HG03159 (cell line): ENCODE data around the gene WFIKKN1.

Source experiments
- ATAC-seq: cut with Tn5 transposase; IDR thresholded peaks from one replicate; pipeline ENCODE4 v1.9.1; 2021; ENCODE audit warnings: mild to moderate bottlenecking, moderate library complexity; ENCODE audit not compliant: unreplicated experiment

WFIKKN1 gene

DNA sequence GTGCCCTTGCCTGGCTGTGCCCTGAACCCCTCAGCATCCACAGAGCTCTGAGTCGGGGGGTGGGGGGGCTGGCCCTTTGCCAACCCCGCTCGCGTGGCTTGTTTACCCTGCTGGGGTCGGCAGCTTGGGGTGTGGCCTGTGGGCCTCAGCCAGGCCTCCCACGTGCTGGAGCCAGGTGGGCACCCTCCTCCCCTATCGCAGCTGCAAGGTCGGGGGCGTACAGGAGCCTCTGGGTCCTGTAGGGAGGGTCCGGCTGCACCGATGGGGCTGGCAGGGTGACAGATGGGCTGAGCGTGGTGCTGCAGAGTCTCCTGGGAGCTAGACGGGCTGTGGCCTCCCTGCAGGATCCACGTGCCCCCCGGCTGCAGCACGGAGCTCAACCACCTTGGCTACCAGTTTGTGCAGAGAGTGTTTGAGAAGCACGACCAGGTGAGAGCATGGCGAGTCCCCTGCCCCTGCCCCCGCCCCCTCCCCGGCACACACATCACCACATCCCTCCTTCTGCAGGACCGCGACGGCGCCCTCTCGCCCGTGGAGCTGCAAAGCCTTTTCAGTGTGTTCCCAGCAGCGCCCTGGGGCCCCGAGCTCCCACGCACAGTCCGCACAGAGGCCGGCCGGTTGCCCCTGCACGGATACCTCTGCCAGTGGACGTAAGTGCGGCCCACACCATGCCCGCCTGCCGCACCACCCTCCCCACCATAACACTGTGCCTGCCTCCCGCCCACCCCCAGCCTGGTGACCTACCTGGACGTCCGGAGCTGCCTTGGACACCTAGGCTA, 40.8 kb downstream of the WFIKKN1 start:
- ATAC-seq, result no peak

DNA sequence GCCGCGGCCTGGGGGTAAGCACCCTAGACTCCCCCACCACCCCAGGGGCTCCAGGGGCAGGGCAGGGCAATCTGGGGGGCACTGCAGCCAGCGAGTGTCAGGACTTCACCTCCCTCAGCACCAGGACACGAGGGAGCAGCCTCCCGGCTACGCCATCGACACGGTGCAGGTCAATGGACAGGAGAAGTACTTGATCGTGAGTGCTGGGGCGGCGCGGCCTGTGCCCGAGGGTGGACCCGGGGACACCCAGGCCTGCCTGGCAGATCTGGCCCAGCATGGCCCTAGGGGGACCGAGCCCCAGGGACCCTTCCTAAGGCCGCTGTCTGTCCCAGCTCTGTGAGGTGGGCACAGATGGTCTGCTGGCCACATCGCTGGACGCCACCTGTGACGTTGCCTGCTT, 41.6 kb downstream of the WFIKKN1 start:
- ATAC-seq, result no peak

DNA sequence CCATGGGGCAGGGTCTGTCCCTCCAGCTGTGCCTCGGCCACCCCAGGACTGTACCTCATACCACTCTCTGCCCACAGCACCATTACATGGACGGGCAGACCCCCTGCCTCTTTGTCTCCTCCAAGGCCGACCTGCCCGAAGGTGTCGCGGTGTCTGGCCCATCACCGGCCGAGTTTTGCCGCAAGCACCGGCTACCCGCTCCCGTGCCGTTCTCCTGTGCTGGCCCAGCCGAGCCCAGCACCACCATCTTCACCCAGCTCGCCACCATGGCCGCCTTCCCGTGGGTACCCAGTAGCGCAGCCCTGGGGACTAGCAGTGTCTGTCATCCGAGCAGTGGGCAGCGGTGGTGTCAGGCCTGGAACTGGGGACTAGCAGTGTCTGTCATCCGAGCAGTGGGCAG, 42.1 kb downstream of the WFIKKN1 start:
- no peak for ATAC-seq

DNA sequence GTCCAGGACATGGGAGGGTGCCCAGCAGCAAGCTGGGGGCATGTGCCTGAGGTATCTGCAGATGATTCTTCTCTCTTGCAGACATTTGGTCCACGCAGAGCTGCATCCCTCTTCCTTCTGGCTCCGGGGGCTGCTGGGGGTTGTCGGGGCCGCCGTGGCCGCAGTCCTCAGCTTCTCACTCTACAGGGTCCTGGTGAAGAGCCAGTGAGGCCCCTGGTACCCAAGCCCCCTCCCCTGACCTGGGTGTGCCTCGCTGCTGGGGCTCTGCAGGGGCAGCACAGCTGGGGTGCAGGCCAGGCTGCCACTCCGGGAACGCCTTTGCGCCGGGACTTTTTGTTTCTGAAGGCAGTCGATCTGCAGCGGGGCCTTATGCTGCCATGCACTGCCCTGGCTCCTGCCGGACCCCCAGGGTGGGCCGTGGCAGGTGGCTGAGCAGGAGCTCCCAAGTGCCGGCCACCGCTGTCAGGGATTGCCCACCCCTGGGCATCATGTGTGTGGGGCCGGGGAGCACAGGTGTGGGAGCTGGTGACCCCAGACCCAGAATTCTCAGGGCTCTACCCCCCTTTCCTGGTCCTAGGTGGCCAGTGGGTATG, 42.7 kb downstream of the WFIKKN1 start:
- no peak for ATAC-seq

DNA sequence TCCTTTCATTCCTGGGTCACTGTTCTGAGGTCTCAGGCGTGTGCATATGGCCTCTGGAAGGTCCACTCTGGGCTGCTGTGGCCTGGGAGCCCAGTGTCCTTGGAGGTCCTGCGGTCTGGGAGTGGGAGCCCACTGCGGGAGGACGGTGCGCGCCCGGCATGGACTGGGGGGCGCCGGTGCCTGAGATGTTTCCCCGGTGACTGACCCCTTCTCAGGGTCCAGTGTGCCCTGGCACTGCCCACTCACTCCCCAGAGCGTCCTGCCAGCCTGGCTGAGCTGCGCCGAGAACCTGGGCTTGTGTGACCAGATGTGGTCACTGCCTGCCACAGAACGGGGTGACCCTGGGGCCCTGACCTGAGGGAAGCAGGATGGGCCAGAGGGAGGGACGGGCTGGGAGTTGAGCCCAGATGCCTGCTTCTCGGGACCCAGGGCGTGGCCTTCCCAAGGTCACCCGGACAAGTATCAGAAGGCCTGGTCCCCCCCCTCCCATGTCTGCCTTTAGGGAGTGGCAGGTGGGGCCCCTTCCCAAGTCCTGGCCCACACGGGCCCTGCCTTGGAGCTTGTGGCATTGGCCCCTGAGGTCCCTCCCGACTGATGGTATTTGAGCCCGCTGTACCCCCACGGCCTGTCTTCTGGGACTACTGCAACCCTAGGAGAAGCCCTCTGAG, 43.6 kb downstream of the WFIKKN1 start:
- ATAC-seq, result no peak

DNA sequence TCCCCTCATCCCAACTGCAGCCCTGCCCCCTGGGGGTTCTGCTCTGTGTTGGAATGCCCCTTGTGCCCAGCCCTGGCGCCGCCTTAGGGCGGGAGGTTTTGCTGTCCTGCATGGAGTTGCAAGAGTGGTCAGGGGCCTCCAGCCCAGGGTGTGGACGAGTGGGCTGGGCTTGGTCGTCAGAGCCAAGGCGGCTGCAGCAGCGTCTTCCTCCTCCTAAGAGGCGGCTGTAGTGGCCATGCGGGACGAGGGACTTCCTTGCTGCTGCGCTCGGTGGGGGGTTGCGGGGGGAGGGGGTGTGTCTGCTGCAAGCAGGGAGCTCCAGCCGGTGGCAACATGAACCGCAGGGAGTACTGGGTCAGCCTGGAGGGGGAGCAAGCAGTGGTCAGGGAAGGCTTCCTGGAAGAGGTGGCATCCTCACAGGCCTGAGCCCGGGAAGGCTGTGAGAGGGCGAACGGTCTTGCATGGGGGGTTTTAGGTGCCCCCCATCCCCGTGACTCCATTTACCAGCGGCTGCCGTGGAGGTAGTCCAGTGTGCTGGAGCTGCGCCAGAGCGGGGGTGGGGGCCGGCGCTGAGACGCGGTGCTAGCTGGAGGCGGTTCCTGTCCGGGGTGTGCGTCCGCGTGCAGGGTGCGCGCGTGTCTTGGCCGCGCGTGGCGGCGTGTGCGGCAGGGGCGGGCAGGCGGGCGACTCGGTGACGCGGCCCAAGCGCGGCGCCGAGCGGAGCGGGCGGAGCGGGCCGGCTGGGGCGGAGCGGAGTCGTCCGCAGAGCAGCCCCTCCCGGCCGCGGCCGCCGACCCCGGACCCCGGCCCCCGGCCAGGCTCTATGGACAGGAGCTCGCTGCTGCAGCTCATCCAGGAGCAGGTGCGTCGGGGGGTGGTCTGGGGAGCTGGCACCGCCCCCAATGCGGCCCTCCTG, 44.4 kb downstream of the WFIKKN1 start, which contains the start of gene RHBDL1:
RHBDL1 (plus strand) TSS at position 704 of the 916 bp plus-strand sequence; CDS start at position 824, 120 bp downstream.
- ATAC-seq, result no peak

DNA sequence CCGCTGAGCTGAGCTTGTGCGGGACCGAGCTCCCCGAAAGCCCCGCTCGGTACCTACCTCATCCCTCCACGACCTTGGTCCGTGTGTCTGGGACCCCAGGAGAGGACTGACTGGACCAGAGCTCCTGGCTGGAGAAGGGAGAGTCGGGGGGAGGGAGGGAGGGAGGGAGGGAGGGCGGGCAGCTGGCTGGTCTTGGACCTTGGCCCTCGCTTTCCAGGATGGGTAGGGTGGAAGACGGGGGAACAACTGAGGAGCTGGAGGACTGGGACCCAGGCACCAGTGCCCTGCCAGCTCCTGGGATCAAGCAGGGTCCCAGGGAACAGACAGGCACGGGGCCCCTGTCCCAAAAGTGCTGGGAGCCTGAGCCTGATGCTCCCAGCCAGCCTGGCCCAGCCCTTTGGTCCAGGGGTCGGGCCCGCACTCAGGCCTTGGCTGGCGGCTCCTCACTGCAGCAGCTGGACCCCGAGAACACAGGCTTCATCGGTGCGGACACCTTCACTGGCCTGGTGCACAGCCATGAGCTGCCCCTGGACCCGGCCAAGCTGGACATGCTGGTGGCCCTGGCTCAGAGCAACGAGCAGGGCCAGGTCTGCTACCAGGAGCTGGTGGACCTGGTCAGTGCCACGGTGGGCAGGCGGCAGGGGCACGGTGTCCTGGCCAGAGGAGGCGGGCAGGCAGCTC, 45.2 kb downstream of the WFIKKN1 start:
- ATAC-seq, result no peak

DNA sequence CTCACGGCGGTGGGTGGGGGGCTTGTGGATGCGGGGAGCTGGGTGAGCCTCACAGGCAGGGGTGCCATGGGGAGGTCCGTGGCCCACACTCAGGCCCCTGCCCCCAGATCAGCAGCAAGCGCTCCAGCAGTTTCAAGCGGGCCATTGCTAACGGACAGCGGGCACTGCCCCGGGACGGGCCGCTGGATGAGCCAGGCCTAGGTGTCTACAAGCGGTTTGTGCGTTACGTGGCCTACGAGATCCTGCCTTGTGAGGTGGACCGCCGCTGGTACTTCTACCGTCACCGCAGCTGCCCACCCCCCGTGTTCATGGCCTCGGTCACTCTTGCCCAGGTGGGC, 45.7 kb downstream of the WFIKKN1 start:
- no peak for ATAC-seq

DNA sequence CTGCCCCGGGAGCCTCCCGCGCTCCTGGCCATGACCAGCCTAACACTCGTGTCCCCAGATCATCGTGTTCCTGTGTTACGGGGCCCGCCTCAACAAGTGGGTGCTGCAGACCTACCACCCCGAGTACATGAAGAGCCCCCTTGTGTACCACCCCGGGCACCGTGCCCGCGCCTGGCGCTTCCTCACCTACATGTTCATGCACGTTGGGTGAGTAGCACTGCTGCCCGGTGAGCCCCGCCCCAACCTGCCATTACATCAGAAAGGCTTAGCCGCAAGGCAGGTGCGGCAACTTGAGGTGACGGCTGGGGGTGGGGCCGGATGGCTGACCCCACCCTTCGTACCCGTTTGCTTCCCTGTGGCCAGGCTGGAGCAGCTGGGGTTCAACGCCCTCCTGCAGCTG, 46.1 kb downstream of the WFIKKN1 start:
- no peak for ATAC-seq

DNA sequence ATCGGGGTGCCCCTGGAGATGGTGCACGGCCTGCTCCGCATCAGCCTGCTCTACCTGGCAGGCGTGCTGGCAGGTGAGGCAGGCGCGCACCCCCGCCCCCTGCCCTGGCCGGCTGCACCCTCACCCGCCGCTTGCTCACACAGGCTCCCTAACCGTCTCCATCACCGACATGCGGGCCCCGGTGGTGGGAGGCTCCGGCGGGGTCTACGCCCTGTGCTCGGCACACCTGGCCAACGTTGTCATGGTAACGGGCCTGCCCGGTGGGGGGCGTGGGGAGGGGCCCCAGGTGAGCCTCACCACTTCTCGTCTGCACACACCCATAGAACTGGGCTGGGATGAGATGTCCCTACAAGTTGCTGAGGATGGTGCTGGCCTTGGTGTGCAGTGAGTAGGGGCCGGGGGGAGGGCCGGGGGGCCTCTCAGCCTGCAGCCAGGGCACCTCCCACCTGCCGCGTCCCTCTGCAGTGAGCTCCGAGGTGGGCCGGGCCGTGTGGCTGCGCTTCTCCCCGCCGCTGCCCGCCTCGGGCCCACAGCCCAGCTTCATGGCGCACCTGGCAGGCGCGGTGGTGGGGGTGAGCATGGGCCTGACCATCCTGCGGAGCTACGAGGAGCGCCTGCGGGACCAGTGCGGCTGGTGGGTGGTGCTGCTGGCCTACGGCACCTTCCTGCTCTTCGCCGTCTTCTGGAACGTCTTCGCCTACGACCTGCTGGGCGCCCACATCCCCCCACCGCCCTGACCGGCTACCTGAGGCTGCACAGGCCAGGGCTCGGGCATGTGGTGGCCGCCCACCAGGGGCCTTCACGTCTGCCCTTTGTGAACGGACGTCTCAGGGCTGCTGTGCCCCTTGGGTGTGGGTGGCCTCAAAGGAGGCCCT, 46.8 kb downstream of the WFIKKN1 start:
- ATAC-seq, result no peak

DNA sequence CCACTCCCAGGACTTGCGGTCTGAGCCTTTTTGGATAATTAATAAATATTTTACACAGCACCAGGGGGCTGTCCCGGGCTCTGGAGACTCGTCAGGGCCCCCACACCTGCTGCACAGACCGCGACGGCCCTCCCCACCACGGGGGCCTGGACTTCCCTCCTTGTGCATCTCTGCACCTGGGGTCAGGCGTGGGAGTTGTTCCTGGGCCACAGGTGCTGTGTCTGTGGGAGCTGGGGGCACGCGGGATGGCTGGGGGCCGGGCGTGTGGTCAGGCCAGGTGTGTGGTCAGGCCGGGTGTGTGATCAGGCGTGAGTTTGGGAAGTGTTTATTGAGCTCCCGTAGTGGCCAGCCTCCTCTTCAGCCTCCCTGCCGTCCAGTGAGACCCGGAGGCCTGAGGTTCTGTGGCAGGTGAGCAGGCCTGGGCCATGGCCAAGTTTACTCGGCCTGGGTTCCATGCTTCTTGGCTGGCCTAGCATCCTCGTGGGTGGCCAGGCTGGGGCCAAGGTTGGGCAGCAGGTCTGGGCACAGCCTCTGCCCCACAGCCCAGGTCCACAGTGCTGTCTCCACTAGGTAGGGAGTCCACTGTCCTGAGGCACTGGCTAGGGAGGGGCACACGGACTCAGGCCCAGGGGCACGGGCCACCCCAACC, 47.5 kb downstream of the WFIKKN1 start:
- no peak for ATAC-seq

DNA sequence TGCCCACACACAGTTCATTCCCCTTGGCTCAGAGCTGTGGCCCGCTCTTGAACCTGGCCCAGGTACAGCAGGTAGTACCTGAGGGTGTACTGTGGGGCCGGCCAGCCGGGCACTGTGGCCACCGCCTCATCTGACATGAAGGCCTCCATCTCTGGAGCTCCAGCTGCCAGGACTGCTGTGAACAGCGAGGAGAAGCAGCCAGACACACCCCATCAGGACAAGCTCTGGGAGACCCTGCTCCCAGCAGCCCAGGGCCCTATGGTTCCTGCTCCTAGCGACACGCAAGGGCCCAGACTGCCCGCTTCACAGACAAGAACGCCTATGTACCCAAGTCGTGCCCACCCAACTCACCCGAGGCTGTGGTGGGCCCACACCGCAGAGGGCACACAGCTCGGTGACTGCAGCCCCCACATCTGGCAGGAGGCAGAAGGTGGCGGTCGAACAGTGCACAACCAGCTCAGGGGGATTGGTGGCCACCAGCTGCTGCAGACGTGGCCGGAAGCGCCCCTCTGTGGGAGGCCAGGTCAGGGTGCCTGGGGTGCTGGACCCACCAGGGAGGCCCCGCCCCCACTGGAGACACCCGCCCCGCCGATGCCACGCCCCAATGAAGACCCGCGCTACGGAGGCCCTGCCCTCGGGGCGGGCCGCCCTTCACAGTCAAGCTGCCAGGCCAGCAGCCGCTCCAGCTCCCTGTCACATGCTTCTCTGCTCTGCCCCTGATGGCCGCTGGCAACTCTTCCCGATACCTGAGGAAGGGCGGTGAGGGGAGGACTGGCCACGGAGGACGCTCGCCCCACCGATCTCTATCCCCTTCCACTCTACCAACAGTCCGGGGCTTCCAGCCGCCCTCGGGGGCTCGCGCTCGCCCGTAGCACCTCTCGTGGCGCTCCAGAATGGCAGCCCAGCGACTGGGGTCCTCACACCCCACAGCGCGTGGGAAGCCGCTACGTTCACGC, 48.4 kb downstream of the WFIKKN1 start:
- ATAC-seq, result no peak

DNA sequence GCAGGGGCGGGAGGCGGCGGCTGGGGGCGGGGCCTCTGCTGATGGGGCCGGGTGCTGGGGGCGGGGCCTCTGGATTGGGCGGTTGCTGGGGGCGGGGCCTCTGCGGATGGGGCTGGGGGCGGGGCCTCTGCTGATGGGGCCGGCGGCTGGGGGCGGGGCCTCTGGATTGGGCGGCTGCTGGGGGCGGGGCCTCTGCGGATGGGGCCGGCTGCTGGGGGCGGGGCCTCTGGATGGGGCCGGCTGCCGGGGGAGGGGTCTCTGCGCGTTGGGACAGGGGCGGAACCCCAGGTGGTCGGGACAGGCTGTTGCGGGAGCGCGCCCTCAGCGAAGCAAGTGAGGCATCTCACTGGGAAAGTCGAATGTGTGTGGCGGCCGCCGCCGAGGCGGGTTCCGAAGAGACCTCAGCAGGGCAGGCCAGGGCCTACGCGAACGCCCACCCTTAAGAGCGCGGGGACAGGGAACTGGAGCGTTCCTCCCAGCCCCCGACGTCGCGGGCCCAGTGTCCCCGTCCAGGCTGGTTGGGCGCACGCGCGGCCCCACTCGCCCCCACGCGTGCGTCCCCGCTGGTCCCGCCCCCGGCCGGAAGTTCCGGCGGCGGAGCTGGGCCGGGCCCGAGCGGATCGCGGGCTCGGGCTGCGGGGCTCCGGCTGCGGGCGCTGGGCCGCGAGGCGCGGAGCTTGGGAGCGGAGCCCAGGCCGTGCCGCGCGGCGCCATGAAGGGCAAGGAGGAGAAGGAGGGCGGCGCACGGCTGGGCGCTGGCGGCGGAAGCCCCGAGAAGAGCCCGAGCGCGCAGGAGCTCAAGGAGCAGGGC, 49.2 kb downstream of the WFIKKN1 start, which contains the start of gene STUB1:
STUB1 (plus strand) TSS at position 597 of the 811 bp plus-strand sequence; CDS start at position 713, 116 bp downstream.
- peak; percentile 32 for ATAC-seq

DNA sequence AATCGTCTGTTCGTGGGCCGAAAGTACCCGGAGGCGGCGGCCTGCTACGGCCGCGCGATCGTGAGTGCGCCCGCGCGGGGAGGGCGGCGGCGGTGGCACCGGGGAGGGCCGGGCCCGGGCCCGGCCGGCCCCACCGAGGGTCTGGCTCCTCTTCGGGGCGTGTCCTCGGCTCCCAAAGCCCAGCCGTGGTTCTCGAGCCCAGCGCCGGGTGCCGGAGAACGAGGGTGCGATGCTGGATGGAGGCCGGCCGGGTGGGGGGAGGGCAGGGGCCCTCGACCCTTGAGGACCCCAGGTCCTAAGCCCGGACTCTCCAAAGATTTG, 49.8 kb downstream of the WFIKKN1 start:
- ATAC-seq, result peak; percentile 1

DNA sequence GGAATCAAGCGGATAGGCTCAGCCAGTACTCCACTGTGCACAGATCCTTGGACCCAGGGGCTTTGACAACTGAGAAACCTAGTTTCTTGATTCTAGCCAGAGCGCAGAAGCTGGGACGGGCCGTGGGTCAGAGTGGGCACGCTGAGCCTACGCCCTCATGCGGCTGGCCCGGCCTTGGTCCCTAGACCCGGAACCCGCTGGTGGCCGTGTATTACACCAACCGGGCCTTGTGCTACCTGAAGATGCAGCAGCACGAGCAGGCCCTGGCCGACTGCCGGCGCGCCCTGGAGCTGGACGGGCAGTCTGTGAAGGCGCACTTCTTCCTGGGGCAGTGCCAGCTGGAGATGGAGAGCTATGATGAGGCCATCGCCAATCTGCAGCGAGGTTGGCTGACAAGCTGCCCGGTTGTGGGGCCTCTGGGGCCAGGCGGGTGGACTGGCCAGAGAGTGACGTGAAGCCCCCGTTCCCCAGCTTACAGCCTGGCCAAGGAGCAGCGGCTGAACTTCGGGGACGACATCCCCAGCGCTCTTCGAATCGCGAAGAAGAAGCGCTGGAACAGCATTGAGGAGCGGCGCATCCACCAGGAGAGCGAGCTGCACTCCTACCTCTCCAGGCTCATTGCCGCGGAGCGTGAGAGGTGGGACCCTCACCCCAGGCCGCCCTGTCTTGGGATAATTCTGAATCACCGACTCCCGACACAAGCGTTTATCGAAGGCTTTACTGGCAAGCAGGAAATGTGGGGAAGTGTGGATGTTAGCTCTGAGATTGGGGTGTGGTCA, 50.4 kb downstream of the WFIKKN1 start:
- no peak for ATAC-seq

DNA sequence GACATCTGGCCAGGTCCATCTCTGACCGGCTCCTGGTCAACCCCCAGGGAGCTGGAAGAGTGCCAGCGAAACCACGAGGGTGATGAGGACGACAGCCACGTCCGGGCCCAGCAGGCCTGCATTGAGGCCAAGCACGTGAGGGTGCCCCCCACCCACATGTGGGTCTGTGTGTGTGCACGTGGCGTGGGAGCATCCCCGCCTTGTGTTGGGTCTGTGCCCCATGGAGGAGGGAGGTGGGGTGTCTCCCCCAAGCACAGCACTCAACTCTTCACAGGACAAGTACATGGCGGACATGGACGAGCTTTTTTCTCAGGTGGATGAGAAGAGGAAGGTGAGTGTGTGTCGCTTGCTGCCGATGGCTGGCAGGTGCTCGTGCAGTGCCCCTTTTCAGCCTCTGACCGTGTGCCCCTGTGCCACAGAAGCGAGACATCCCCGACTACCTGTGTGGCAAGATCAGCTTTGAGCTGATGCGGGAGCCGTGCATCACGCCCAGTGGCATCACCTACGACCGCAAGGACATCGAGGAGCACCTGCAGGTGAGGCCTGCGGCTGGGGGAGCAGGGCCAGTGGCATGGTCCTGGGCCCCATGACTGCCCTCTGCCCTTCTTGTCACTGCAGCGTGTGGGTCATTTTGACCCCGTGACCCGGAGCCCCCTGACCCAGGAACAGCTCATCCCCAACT, 51.1 kb downstream of the WFIKKN1 start:
- ATAC-seq, result no peak
